ENCODE measurements around the gene TXNIP.

Gene TXNIP

DNA sequence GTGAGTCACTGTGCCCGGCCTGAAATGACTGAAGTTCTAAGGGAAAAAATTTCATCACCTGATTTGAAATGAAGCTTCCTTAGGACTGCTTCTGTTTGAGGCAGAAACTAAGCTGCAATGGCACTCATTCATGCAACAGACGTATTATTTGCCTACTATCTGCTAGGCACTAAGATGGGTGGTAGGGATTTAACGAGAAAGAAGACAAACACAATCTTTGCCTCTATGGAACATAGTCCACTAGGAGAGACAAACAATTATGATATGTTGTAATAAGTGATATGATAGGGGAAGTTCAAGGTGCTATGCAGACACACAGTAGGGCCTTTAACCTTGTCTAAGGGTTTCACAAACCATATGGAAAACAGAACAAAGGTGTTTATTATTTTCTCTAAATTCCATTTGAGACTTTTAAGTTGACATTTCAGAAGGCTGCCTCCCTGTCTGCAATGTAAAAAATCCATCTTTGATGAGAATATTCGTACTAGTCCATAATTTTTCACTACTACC lies 49.8 kb downstream of the TXNIP start:
- in situ Hi-C loops (cut with MboI; ENCODE audit: low sequenced_read_pairs) = no loop called here

DNA sequence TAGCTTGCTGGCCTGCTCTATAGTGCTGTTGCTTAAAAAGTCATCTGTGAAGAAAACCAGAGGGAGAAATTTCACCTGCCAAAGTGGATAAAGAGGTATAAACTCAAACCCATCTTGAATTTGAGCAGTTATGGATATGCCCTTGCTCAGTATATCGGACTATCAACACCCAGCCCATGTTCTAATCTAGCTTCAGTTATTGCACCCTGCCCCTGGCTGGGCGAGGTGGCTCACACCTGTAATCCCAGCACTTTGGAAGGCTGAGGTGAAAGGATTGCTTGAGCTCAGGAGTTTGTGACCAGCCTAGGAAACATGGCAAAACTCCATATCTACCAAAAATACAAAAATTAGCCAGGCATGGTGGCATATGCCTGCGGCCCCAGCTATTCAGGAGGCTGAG lies 51.8 kb downstream of the TXNIP start:
- in situ Hi-C loops (cut with MboI; ENCODE audit: low sequenced_read_pairs) = no loop called here

GRCh38 chr1:145942871-145943270 lies 53.5 kb downstream of the TXNIP start:
- in situ Hi-C loops (cut with MboI; ENCODE audit: low sequenced_read_pairs) = no loop called here

Data from HL-60/S4 treated with phorbol 12-myristate 13-acetate at 8.2 ng/mL for 4 days and 3 days (cell line).